AG04449 (cell line): ENCODE data around the gene NUP214.
"Not testable (repeated sequence)": the region's sequence is repeated elsewhere in the genome, so short reads cannot be mapped to it uniquely, and the experiment has no call there.

ENCODE experiments used
- CTCF ChIA-PET: fragments of 350-600 bp; formaldehyde crosslinking; extraction: SDS; loops from one replicate; lab custom pipeline; 2021; ENCODE audit warnings: antibody characterized with exemption; lab: Yijun Ruan, JAX
- POLR2A ChIA-PET: fragments of 400-600, 350-600 bp; formaldehyde crosslinking; extraction: SDS; loops from one replicate; lab custom pipeline; 2020; ENCODE audit warnings: antibody characterized with exemption, inconsistent platforms; lab: Yijun Ruan, JAX
- DNase-seq: peaks from one replicate; pipeline ENCODE4 v3.0.0-alpha.2; 2010; ENCODE audit warnings: low read depth, low spot score
- H3K4me3 ChIP-seq: 2 replicates; pipeline ENCODE4 v1.5.1; 2011; ENCODE audit warnings: low read depth, mild to moderate bottlenecking, control low read depth, low read length
- CTCF ChIP-seq: IDR thresholded peaks from one replicate; pipeline ENCODE4 v1.5.1; 2011; ENCODE audit warnings: mild to moderate bottlenecking, moderate library complexity, low read length, control low read depth, inconsistent platforms; ENCODE audit not compliant: insufficient read depth; ENCODE audit errors: missing control alignments

NUP214 gene

GRCh38 chr9:131270171-131271015 lies 145.0 kb downstream of the NUP214 start:
- no peak for DNase-seq
- TF ChIP-seq CTCF, result no peak
- POLR2A ChIA-PET, result no interaction called here
- no peak overlapping the region for H3K4me3 ChIP-seq
- CTCF ChIA-PET, result interaction anchor here (1.8 kb wide), 1 partner anchor 66 kb away, joined by 6 read pairs; no protein-coding TSS in a partner anchor

GRCh38 chr9:131271016-131271273 lies 145.6 kb downstream of the NUP214 start:
- POLR2A ChIA-PET, DNase-seq, H3K4me3 ChIP-seq: not testable (repeated sequence)
- CTCF ChIA-PET, result interaction anchor here (1.8 kb wide), 1 partner anchor 65 kb away, joined by 6 read pairs; no protein-coding TSS in a partner anchor

GRCh38 chr9:131271506-131271931 lies 146.1 kb downstream of the NUP214 start:
- no peak for DNase-seq
- H3K4me3 ChIP-seq, result no peak overlapping the region
- CTCF ChIA-PET, result interaction anchor here (1.2 to 1.8 kb wide), 3 partner anchors 18 to 94 kb away, joined by 3 to 6 read pairs (median 3); partner anchors contain the start of gene PLPP7
- TF ChIP-seq CTCF, result no peak
- POLR2A ChIA-PET, result interaction anchor here (0.6 kb wide), 1 partner anchor 146 kb away, joined by 3 read pairs; no protein-coding TSS in a partner anchor

GRCh38 chr9:131272212-131272611 lies 146.8 kb downstream of the NUP214 start:
- TF ChIP-seq CTCF, result no peak
- no peak overlapping the region for H3K4me3 ChIP-seq
- no peak for DNase-seq
- ChIA-PET CTCF (interaction anchor here (1.2 to 1.8 kb wide), 3 partner anchors 17 to 94 kb away, joined by 3 to 6 read pairs (median 3); partner anchors contain the start of gene PLPP7), POLR2A (no interaction called here)

GRCh38 chr9:131273146-131273855 lies 147.9 kb downstream of the NUP214 start:
- H3K4me3 ChIP-seq, result no peak overlapping the region
- no peak for DNase-seq
- TF ChIP-seq CTCF, result no peak
- POLR2A ChIA-PET, result no interaction called here
- CTCF ChIA-PET, result no interaction called here

- no peak for DNase-seq
- ChIA-PET POLR2A (no interaction called here), CTCF (no interaction called here)
- no peak overlapping the region for H3K4me3 ChIP-seq
- TF ChIP-seq CTCF, result no peak
Measured at GRCh38 chr9:131273856-131274673, 148.7 kb downstream of the NUP214 start.
